GM15510 (cell line): ENCODE results near the gene CCIN.
A peak's percentile ranks its signal among the peaks of the same experiment; 100 is the strongest.

Experiments used
- POLR2A ChIP-seq: IDR thresholded peaks from 3 replicates; pipeline ENCODE4 v1.6.1; 2011; ENCODE audit warnings: borderline replicate concordance; ENCODE audit not compliant: insufficient read length; ENCODE audit errors: extremely low read depth

CCIN gene

GRCh38 chr9:36164989-36165388, 4.2 kb upstream of the CCIN start:
- no peak for TF ChIP-seq POLR2A

GRCh38 chr9:36165826-36166167, 3.4 kb upstream of the CCIN start:
- TF ChIP-seq POLR2A: no peak

DNA sequence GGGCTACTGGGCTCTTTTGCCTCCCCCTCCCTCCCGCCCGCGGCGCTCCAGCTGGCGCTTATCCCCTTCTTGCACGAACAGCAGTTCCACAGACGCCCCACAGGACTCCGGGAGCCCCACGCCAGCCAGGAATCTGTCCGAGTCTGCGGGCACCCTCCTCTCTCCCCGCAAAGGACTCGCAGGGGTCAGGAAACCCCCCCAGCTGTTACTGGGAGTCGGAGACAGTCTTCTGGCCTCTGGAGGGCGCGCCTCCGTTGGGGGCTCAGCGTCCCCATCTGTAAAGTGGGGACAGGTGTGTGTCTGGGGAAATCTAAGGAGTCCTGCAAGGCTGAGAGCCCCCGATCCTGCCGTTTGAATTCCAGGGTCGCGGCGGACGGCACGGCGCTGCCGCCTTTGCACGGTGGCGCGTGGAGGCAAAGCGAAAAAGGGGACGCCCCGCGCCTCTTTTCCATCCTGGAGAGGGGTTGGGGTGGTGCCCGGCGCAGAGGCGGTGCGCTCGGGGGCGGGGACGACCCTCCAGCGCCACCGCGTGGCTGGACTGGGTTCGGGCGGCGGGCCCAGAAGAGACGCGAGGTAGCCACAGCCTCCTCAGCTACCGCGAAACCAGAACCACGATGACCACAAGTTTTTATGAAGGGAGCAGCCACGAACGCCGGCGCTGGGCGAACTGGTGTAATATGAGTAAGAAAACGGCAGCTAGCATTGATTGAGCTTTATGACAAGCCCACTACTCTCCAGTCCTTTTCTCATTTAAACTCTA, 2.8 kb upstream of the CCIN start:
- TF ChIP-seq POLR2A: no peak

- no peak for TF ChIP-seq POLR2A
Observed at GRCh38 chr9:36169708-36170107, 520 bp downstream of the CCIN start.

- TF ChIP-seq POLR2A: no peak
Observed at GRCh38 chr9:36170531-36170930, 1.3 kb downstream of the CCIN start.

GRCh38 chr9:36173861-36174260, 4.7 kb downstream of the CCIN start:
- TF ChIP-seq POLR2A: no peak

DNA sequence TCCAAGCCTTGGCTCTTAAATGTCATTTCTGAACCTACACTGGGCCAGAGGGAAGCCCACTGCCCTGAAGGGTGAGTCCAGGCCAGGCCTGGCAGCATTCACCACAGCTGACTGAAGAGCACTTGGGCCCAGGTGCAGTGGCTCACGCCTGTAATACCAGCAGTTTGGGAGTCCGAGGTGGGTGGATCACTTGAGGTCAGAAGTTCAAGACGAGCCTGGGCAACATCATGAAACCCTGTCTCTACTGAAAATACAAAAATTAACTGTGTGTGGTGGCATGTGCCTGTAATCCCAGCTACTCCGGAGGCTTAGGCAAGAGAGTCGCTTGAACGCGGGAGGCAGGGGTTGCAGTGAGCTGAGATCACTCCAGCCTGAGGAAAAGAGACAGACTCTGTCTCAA, 5.1 kb downstream of the CCIN start:
- no peak for TF ChIP-seq POLR2A

DNA sequence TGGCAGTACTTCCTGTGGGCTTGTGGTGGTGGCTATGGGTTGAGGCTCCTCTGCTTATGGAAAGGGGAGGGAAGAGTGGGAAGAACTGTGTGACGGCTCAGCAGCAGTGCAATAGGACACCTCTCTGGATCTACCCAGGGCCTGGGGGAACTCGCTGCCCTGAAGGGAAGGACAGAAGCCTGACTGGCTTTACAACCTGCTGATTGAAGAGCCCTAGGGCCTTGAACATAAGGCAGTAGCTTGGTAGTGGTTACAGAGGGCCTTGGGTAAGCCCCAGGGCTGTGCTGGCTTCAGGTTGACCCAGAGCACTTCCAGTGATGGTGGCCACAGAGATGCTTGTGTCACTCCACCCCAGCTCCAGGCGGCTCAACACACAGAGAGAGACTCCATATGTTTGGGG, 5.5 kb downstream of the CCIN start:
- no peak for TF ChIP-seq POLR2A

DNA sequence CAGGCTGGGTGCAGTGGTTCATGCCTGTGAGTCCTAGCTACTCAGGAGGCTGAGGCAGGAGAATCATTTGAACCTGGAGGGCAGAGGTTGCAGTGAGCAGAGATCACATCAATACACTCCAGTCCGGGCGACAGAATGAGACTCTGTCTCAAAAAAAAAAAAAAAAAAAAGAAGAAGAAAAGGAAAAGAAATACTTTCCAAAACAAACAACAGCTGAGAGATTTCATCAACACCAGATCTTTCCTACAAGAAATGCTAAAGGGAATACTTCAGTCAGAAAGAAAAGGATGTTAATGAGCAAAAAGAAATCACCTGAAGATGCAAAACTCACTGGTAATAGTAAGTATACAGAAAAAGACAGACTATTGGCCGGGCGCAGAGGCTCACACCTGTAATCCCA, 8.4 kb downstream of the CCIN start:
- TF ChIP-seq POLR2A: no peak

DNA sequence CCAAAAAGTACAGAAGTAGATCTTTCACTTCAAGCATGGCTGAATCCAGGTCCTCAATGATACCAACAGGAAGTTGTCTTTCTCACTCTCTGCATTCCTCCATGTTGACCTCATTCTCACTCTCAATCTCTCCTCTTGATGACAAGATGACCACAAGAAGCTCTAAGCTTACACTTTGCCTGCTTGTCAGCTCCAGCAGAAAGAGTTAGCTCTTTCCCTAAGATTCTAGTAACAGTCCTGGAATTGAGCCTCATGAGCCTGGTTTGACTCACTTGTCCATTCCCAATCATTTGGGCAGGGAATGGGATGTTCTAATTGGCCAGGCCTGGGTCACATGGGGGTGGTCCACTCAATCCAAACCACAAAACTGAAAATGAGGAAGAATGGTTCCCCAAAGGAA, 18.2 kb downstream of the CCIN start:
- no peak for TF ChIP-seq POLR2A

DNA sequence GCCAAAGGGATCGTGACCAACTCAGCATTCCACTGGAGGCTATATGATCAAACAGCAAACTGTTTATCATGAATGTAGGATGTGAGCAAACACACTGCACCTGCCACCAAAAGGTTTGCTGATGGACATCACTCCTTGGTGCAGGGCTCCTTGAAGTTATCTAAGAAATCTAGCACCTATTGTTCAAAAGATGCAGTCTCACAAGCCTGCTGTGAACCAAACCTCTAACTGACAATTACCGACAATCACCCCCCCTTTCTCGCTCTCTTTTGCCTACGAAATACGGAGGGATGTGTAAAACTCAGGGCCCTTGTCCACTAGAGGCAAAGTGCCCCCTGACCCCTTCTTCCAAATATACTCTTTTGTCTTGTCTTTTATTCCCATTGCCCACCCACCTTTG, 19.0 kb downstream of the CCIN start:
- TF ChIP-seq POLR2A: no peak

GRCh38 chr9:36189976-36190375, 20.8 kb downstream of the CCIN start:
- no peak for TF ChIP-seq POLR2A

DNA sequence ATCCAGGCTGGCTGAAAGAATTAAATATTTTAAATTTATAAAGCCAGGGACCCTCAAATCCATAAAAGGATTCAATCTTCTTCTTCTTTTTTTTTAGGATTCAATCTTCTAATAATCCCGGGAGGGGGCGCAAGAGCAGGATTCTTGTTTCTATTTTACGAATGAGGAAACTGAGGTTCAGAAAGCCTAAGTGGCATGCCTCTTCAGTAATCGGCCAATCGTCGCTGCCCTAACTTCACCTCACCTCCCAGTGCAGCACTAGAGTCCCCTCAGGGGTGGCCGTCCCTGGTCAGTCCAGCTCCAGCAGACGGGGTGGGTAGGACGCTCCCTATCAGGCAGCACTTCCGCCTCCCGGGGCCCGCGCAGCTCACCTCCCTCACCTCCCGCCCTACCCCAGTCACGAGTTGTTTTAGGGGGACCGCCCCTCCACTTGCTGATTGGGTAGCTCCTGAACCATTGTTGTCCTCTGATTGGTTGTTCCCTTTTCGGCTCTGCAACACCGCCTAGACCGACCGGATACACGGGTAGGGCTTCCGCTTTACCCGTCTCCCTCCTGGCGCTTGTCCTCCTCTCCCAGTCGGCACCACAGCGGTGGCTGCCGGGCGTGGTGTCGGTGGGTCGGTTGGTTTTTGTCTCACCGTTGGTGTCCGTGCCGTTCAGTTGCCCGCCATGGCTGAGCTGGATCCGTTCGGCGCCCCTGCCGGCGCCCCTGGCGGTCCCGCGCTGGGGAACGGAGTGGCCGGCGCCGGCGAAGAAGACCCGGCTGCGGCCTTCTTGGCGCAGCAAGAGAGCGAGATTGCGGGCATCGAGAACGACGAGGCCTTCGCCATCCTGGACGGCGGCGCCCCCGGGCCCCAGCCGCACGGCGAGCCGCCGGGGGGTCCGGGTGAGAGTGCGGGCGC, 21.5 kb downstream of the CCIN start, which contains the start of gene CLTA:
CLTA (plus strand) TSS at position 534 of the 902 bp plus-strand sequence; CDS start at position 670, 136 bp downstream.
- TF ChIP-seq POLR2A: peak; percentile 99

DNA sequence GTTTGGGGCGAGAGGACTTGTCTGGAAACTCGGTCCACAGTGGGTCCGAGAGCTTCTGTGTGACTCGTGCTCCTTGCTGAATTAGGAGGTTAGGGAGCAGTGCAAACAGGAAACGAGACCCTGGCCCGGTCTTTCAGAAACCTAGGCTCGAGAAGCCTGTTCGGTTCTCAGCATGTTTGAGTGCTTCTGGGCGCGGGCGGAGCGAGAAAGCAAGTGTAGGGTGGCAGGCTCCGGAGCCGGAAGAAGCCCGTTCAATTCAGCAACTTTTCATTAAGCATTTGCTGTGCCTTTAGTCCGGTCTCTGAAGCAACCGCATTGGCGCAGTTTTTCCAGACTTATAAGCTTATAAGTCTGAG, 22.1 kb downstream of the CCIN start:
- TF ChIP-seq POLR2A: no peak

DNA sequence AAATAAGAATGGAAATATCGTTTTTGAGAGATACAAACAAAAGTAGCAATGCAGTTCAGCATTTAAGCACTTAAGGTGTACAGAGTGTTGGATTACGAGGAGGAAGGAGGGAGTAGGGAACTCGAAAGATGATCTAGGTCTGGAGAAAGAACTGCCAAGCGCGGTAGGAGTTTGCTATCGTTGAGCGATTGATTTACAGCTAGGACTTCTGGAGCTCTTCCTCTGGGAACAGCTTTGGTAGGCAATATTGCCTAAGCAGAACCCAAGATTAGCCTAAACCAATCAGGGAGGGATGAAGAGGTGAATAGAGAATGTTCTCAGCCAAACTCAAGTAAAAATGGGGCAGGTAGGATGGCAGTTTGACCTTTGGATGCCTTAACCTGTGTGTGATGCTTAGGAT, 22.5 kb downstream of the CCIN start:
- no peak for TF ChIP-seq POLR2A

- no peak for TF ChIP-seq POLR2A
Observed at GRCh38 chr9:36192196-36192595, 23.0 kb downstream of the CCIN start.

DNA sequence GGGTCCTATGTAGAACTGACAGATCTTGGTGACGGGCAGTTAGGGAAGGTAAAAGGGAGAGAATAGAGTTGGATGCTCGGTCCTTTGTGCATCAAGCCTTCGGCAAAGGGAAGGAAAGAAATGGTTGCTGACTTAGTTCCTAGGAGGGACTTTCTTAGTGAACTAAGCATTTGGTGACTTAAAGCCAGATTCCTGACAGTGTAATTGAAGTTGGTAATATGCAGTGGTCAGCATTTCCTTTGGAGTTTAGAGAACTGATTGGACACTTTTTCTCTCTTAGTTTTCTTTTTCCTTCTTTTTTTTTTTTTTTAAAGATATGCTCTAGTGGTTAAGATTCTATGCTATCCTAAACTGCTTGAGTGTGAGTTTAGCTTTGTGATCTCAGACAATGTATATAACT, 23.8 kb downstream of the CCIN start:
- no peak for TF ChIP-seq POLR2A
